SU-DHL-6 (cell line): Measurements from ENCODE around the gene NLRP6.

Experiments used
- H2AFZ ChIP-seq: fragments of 200-600 bp; sonication (generic); 2 replicates; pipeline ENCODE4 v1.6.1; 2014; ENCODE audit warnings: low read depth, mild to moderate bottlenecking, moderate library complexity, mixed read lengths, antibody characterized with exemption, low read length; ENCODE audit not compliant: severe bottlenecking
- H3F3A ChIP-seq: fragments of 200-600 bp; shearing (Covaris generic); 2 replicates; pipeline ENCODE4 v1.6.0; 2016; ENCODE audit warnings: antibody characterized with exemption, mild to moderate bottlenecking; ENCODE audit not compliant: insufficient read depth
- H3K27ac ChIP-seq: fragments of 200-600 bp; sonication (generic); 2 replicates; pipeline ENCODE4 v1.5.1; 2016; ENCODE audit warnings: low read depth, mild to moderate bottlenecking, low read length, moderate library complexity, mixed read lengths
- H3K27me3 ChIP-seq: fragments of 200-600 bp; sonication (generic), shearing (Covaris generic); 2 replicates; pipeline ENCODE4 v1.6.0; 2014; ENCODE audit warnings: mild to moderate bottlenecking, low read length
- H3K36me3 ChIP-seq: fragments of 200-600 bp; sonication (generic); 2 replicates; pipeline ENCODE4 v1.6.1; 2014; ENCODE audit warnings: mild to moderate bottlenecking, low read length, mixed read lengths
- H3K4me2 ChIP-seq: fragments of 300-600, 200-600 bp; shearing (Covaris generic), sonication (generic); 2 replicates; pipeline ENCODE4 v1.6.0; 2014; ENCODE audit warnings: low read length, low read depth, mild to moderate bottlenecking; ENCODE audit not compliant: poor library complexity, severe bottlenecking
- H3K4me3 ChIP-seq: fragments of 200-600 bp; sonication (generic); 2 replicates; pipeline ENCODE4 v1.5.1; 2014; ENCODE audit warnings: antibody characterized with exemption, low read length, mild to moderate bottlenecking, mixed read lengths; ENCODE audit not compliant: insufficient read depth, poor library complexity, severe bottlenecking
- H3K79me2 ChIP-seq: fragments of 200-600 bp; sonication (generic); 2 replicates; pipeline ENCODE4 v1.6.1; 2014; ENCODE audit warnings: mild to moderate bottlenecking, low read length, moderate library complexity; ENCODE audit not compliant: insufficient read depth
- H3K9ac ChIP-seq: fragments of 200-600 bp; sonication (generic); 2 replicates; pipeline ENCODE4 v1.7.0; 2014; ENCODE audit warnings: mild to moderate bottlenecking, low read length
- H3K9me2 ChIP-seq: fragments of 200-600 bp; sonication (generic); replicated peaks from 2 replicates; pipeline ENCODE4 v1.6.1; 2014; ENCODE audit warnings: low read length; ENCODE audit not compliant: insufficient read depth
- H3K9me3 ChIP-seq: fragments of 200-600 bp; sonication (generic); 2 replicates; pipeline ENCODE4 v1.6.1; 2014; ENCODE audit warnings: low read length, mixed read lengths; ENCODE audit not compliant: insufficient read depth
- H4K20me1 ChIP-seq: fragments of 200-600 bp; sonication (generic); 2 replicates; pipeline ENCODE4 v1.6.1; 2014; ENCODE audit warnings: low read depth, mild to moderate bottlenecking, antibody characterized with exemption, low read length, moderate library complexity, mixed read lengths
- CTCF ChIP-seq: fragments of 200-600 bp; sonication (generic); IDR thresholded peaks from one replicate; pipeline ENCODE4 v1.5.1; 2017; ENCODE audit warnings: antibody characterized with exemption, mild to moderate bottlenecking, low read length, moderate library complexity; ENCODE audit not compliant: insufficient read depth, poor library complexity, severe bottlenecking
- EZH2phosphoT487 ChIP-seq: fragments of 200-600 bp; sonication (generic), shearing (Covaris generic); conservative IDR thresholded peaks from 2 replicates; pipeline ENCODE4 v1.6.1; 2018; ENCODE audit warnings: mild to moderate bottlenecking, antibody characterized with exemption, low read length, moderate library complexity, mixed read lengths

The NLRP6 gene

GRCh38 chr11:278001-278951 is at the start of gene NLRP6:
Gene NLRP6 (plus strand): TSS chr11:278407. CDS start chr11:278570, 163 bp downstream.
- H3K36me3 ChIP-seq = no peaks in the 10 kb centered on the region
- H3K79me2 ChIP-seq = no peaks in the 10 kb centered on the region
- no peak within 1 kb of the TSS for H2AFZ ChIP-seq
- H3K27ac ChIP-seq = no peak within 1 kb of the TSS
- H3K9ac ChIP-seq = no peak within 1 kb of the TSS
- no peaks in the 10 kb centered on the region for H3F3A ChIP-seq
- H4K20me1 ChIP-seq = no peaks in the 10 kb centered on the region
- H3K4me3 ChIP-seq = no peak within 1 kb of the TSS
- no peaks in the 10 kb centered on the region for H3K9me3 ChIP-seq
- H3K4me2 ChIP-seq = no peak within 1 kb of the TSS
- H3K9me2 ChIP-seq = no peaks in the 10 kb centered on the region
- TF ChIP-seq EZH2phosphoT487 = no peak
- no peaks in the 10 kb centered on the region for H3K27me3 ChIP-seq

- TF ChIP-seq CTCF (no peak), EZH2phosphoT487 (no peak)
Observed at GRCh38 chr11:230431-230830, 47.8 kb upstream of the NLRP6 start.

GRCh38 chr11:232783-233565 is 45.2 kb upstream of the NLRP6 start:
- Histone ChIP-seq H3K9me2 (no peaks in the 10 kb centered on the region), H3K79me2 (peaks cover 12% of the 10 kb centered on the region), H3K9ac (no peak overlapping the region), H3F3A (peaks cover 3% of the 10 kb centered on the region), H4K20me1 (peaks cover 4% of the 10 kb centered on the region; the same call in 1 of the 2 replicates), H3K27me3 (no peaks in the 10 kb centered on the region), H2AFZ (no peak overlapping the region), H3K4me3 (no peak overlapping the region), H3K27ac (no peak overlapping the region), H3K9me3 (no peaks in the 10 kb centered on the region), H3K4me2 (no peak overlapping the region), H3K36me3 (no peaks in the 10 kb centered on the region)
- no peak for TF ChIP-seq CTCF

More at GRCh38 chr11:230431-230830, 47.8 kb upstream of the NLRP6 start:
- H3K27ac ChIP-seq = no peak overlapping the region
- H3K36me3 ChIP-seq = no peaks in the 10 kb centered on the region
- H3F3A ChIP-seq = no peaks in the 10 kb centered on the region
- no peaks in the 10 kb centered on the region for H3K27me3 ChIP-seq
- H3K9me3 ChIP-seq = no peaks in the 10 kb centered on the region
- no peaks in the 10 kb centered on the region for H4K20me1 ChIP-seq
- no peak overlapping the region for H2AFZ ChIP-seq
- H3K4me3 ChIP-seq = no peak overlapping the region
- no peaks in the 10 kb centered on the region for H3K79me2 ChIP-seq
- H3K4me2 ChIP-seq = no peak overlapping the region
- no peak overlapping the region for H3K9ac ChIP-seq
- H3K9me2 ChIP-seq = no peaks in the 10 kb centered on the region
